Common myeloid progenitor, CD34-positive (primary cell): ENCODE results near the gene PDE4DIP. TPM values are rescaled to one million over a fixed set of nuclear protein-coding genes. Genes with fewer than 3 reads are reported as not detected.
"Not testable (repeated sequence)": the region's sequence is repeated elsewhere in the genome, so short reads cannot be mapped to it uniquely, and the experiment has no call there.

Experiments used
- CTCF ChIA-PET: fragments of 350-600 bp; sonication (Branson Sonifier 250); formaldehyde crosslinking; loops from one replicate; lab custom pipeline; 2021; ENCODE audit warnings: antibody characterized with exemption; lab: Charles Lee
- POLR2A ChIA-PET: fragments of 350-600 bp; sonication (Branson Sonifier 250); formaldehyde crosslinking; loops from one replicate; lab custom pipeline; 2021; ENCODE audit warnings: antibody characterized with exemption; lab: Charles Lee
- DNase-seq, 3 donors: peaks; one replicate each; pipeline versions ENCODE4 v3.0.0 to v3.0.0-alpha.2; 2013
- H3K27ac ChIP-seq, 2 experiments: 1 replicate in 1 of 2; 2 replicates in 1 of 2; pipeline ENCODE4 v1.7.0; 2013; ENCODE audit warnings: inconsistent platforms in 2 of 2, low read length in 2 of 2, mild to moderate bottlenecking in 2 of 2, low read depth in 1 of 2, moderate library complexity in 1 of 2; ENCODE audit not compliant: severe bottlenecking in 2 of 2, insufficient read depth in 1 of 2, poor library complexity in 1 of 2
- H3K27me3 ChIP-seq, 5 experiments: replicated peaks in 2 of 5; 1 replicate in 3 of 5; 2 replicates in 2 of 5; pipeline versions ENCODE4 v1.6.1 to v1.7.0; 2013; ENCODE audit warnings: low read length in 4 of 5, mild to moderate bottlenecking in 2 of 5, moderate library complexity in 2 of 5, inconsistent platforms in 1 of 5; ENCODE audit not compliant: insufficient read depth in 5 of 5, control insufficient read depth in 4 of 5
- H3K36me3 ChIP-seq, 4 experiments: 1 replicate in 2 of 4; 2 replicates in 2 of 4; pipeline versions ENCODE4 v1.6.1 to v1.7.0; 2013; ENCODE audit warnings: low read length in 3 of 4, control low read depth in 1 of 4, mild to moderate bottlenecking in 1 of 4; ENCODE audit not compliant: control insufficient read depth in 4 of 4, insufficient read depth in 4 of 4
- H3K4me1 ChIP-seq, 4 experiments: 1 replicate in 3 of 4; 2 replicates in 1 of 4; pipeline versions ENCODE4 v1.6.1 to v1.7.1; 2013; ENCODE audit warnings: low read length in 3 of 4, mild to moderate bottlenecking in 3 of 4, control low read depth in 1 of 4, inconsistent platforms in 1 of 4, moderate library complexity in 1 of 4; ENCODE audit not compliant: control insufficient read depth in 4 of 4, insufficient read depth in 4 of 4; ENCODE audit errors: control extremely low read depth in 1 of 4
- H3K4me3 ChIP-seq, 7 experiments: 1 replicate in 4 of 7; 2 replicates in 3 of 7; pipeline versions ENCODE4 v1.5.1 to v1.7.0; 2013; ENCODE audit warnings: mild to moderate bottlenecking in 7 of 7, low read length in 6 of 7, moderate library complexity in 6 of 7, inconsistent platforms in 2 of 7, low read depth in 2 of 7, control low read depth in 1 of 7; ENCODE audit not compliant: insufficient read depth in 4 of 7, control insufficient read depth in 1 of 7; ENCODE audit errors: extremely low read depth in 1 of 7
- H3K9me3 ChIP-seq, 5 experiments: 1 replicate in 4 of 5; 2 replicates in 1 of 5; pipeline versions ENCODE4 v1.6.1 to v1.7.1; 2013; ENCODE audit warnings: low read length in 4 of 5, mild to moderate bottlenecking in 2 of 5, inconsistent platforms in 1 of 5, low read depth in 1 of 5, moderate library complexity in 1 of 5; ENCODE audit not compliant: control insufficient read depth in 4 of 5, insufficient read depth in 2 of 5; ENCODE audit errors: control extremely low read depth in 1 of 5
- WGBS: methylation state at CpG from one replicate; pipeline ENCODE4 v1.1.5; 2013; ENCODE audit not compliant: insufficient coverage; 5-methylcytosine and 5-hydroxymethylcytosine counted together
- polyA plus RNA-seq: library from polyadenylated mRNA; unstranded; fragments of 120-200 nt; gene quantifications from one replicate; pipeline ENCODE4 v1.2.1, GENCODE V29; 2013

The PDE4DIP gene
- 33.6 TPM for polyA plus RNA-seq

GRCh38 chr1:148844220-148844619, at the start of gene PDE4DIP:
Gene PDE4DIP (plus strand): TSS chr1:148844428. CDS start chr1:148844775, 347 bp downstream.
- DNase-seq, H3K9me3 ChIP-seq, POLR2A ChIA-PET, H3K4me1 ChIP-seq, H3K36me3 ChIP-seq, CTCF ChIA-PET, H3K27ac ChIP-seq, H3K27me3 ChIP-seq, H3K4me3 ChIP-seq: not testable (repeated sequence)
- no CpG with 5 or more reads among the region's 36 CpGs for WGBS

- DNase-seq, POLR2A ChIA-PET, H3K27ac ChIP-seq, H3K4me1 ChIP-seq, H3K9me3 ChIP-seq, H3K36me3 ChIP-seq, CTCF ChIA-PET, H3K4me3 ChIP-seq, H3K27me3 ChIP-seq: not testable (repeated sequence)
- WGBS = no CpG with 5 or more reads among the region's 50 CpGs
Measured at GRCh38 chr1:148808268-148808928, 35.8 kb upstream of the PDE4DIP start.

GRCh38 chr1:148808929-148809283, 35.3 kb upstream of the PDE4DIP start:
- WGBS = no CpG with 5 or more reads among the region's 6 CpGs
- H3K4me1 ChIP-seq, H3K27ac ChIP-seq, DNase-seq, H3K4me3 ChIP-seq, H3K27me3 ChIP-seq, H3K9me3 ChIP-seq, POLR2A ChIA-PET, H3K36me3 ChIP-seq, CTCF ChIA-PET: not testable (repeated sequence)

GRCh38 chr1:148822180-148822579, 22.0 kb upstream of the PDE4DIP start:
- H3K27me3 ChIP-seq, POLR2A ChIA-PET, H3K36me3 ChIP-seq, CTCF ChIA-PET, DNase-seq, H3K27ac ChIP-seq, H3K9me3 ChIP-seq, H3K4me3 ChIP-seq, H3K4me1 ChIP-seq: not testable (repeated sequence)
- no CpG with 5 or more reads among the region's 7 CpGs for WGBS

GRCh38 chr1:148823822-148824221, 20.4 kb upstream of the PDE4DIP start:
- WGBS = no CpG with 5 or more reads among the region's 2 CpGs
- H3K9me3 ChIP-seq, H3K4me1 ChIP-seq, H3K27ac ChIP-seq, H3K4me3 ChIP-seq, H3K36me3 ChIP-seq, DNase-seq, H3K27me3 ChIP-seq, POLR2A ChIA-PET, CTCF ChIA-PET: not testable (repeated sequence)

GRCh38 chr1:148825029-148825428, 19.2 kb upstream of the PDE4DIP start:
- WGBS = no CpG with 5 or more reads among the region's 2 CpGs
- H3K4me1 ChIP-seq, CTCF ChIA-PET, H3K36me3 ChIP-seq, POLR2A ChIA-PET, H3K4me3 ChIP-seq, DNase-seq, H3K27ac ChIP-seq, H3K27me3 ChIP-seq, H3K9me3 ChIP-seq: not testable (repeated sequence)

GRCh38 chr1:148828531-148828930, 15.7 kb upstream of the PDE4DIP start:
- H3K27me3 ChIP-seq, H3K9me3 ChIP-seq, H3K4me1 ChIP-seq, H3K36me3 ChIP-seq, CTCF ChIA-PET, DNase-seq, H3K4me3 ChIP-seq, POLR2A ChIA-PET, H3K27ac ChIP-seq: not testable (repeated sequence)
- no CpG with 5 or more reads among the region's 2 CpGs for WGBS
